ENCODE measurements around the gene CSH2. TPM values are rescaled to one million over a fixed set of nuclear protein-coding genes. Genes with fewer than 3 reads are reported as not detected.
A peak's percentile ranks its signal among the peaks of the same experiment; 100 is the strongest.

CSH2 gene
- total RNA-seq, 2 donors from 2014 or later, result not detected

- intact Hi-C loops (cut with DNase I), result loop anchor here (5.0 kb wide), 1 partner anchor 70 kb away; the partner anchor contains the start of genes CCDC47 and DDX42
- Histone ChIP-seq H3K27me3 (replicated peaks; ENCODE audit: insufficient read depth) (no peaks in the 10 kb centered on the region), H3K27ac (peak within 1 kb of the TSS; percentile 84 to 94), H3K9me3 (no peaks in the 10 kb centered on the region), H3K4me1 (replicated peaks) (peaks cover 34% of the 10 kb centered on the region), H3K36me3 (no peaks in the 10 kb centered on the region), H3K4me3 (peak within 1 kb of the TSS; percentile 76 to 92)
- TF ChIP-seq POLR2AphosphoS5 (IDR thresholded peaks at IDR 0.05) (peak; percentile 94), CTCF (IDR thresholded peaks at IDR 0.05) (peak in 2 of 4 experiments; percentile 15 to 27), POLR2A (IDR thresholded peaks at IDR 0.05) (peak; percentile 78)
- WGBS, result under 1% methylated on average over 73 of the region's 92 CpGs
- peak; percentile 98 for DNase-seq (ENCODE audit: low spot score)
Observed at GRCh38 chr17:63842540-63843386, 30.7 kb downstream of the CSH2 start, which contains the start of gene SMARCD2. SMARCD2 (minus strand) TSS chr17:63842685; CDS start chr17:63842674, 11 bp downstream.

GRCh38 chr17:63842173-63842539 is 31.3 kb downstream of the CSH2 start:
- intact Hi-C loops (cut with DNase I), result loop anchor here (5.0 kb wide), 1 partner anchor 70 kb away; the partner anchor contains the start of genes CCDC47 and DDX42
- WGBS, result under 1% methylated on average over 36 of the region's 36 CpGs
- Histone ChIP-seq H3K9me3 (no peaks in the 10 kb centered on the region), H3K36me3 (no peaks in the 10 kb centered on the region), H3K27me3 (replicated peaks; ENCODE audit: insufficient read depth) (no peaks in the 10 kb centered on the region), H3K4me1 (replicated peaks) (peaks cover 40% of the 10 kb centered on the region), H3K27ac (peak overlapping the region; percentile 84 to 94), H3K4me3 (peak overlapping the region; percentile 76 to 92)
- TF ChIP-seq CTCF (IDR thresholded peaks at IDR 0.05), result no peak
- no peak for TF ChIP-seq POLR2A (IDR thresholded peaks at IDR 0.05)
- no peak for TF ChIP-seq POLR2AphosphoS5 (IDR thresholded peaks at IDR 0.05)
- DNase-seq (ENCODE audit: low spot score), result peak; percentile 27

- peaks cover 40% of the 10 kb centered on the region for H3K4me1 ChIP-seq (replicated peaks)
- DNase-seq (ENCODE audit: low spot score), result peak; percentile 45
- peak overlapping the region; percentile 84 to 94 for H3K27ac ChIP-seq
- 2% methylated on average over 25 of the region's 26 CpGs for WGBS
- intact Hi-C loops (cut with DNase I), result loop anchor here (5.0 kb wide), 1 partner anchor 69 kb away; the partner anchor contains the start of genes CCDC47 and DDX42
- TF ChIP-seq POLR2A (IDR thresholded peaks at IDR 0.05) (no peak), CTCF (IDR thresholded peaks at IDR 0.05) (no peak), POLR2AphosphoS5 (IDR thresholded peaks at IDR 0.05) (no peak)
- H3K27me3 ChIP-seq (replicated peaks; ENCODE audit: insufficient read depth), result no peaks in the 10 kb centered on the region
- H3K9me3 ChIP-seq, result no peaks in the 10 kb centered on the region
- no peaks in the 10 kb centered on the region for H3K36me3 ChIP-seq
- H3K4me3 ChIP-seq, result peak overlapping the region; percentile 76 to 92
Observed at GRCh38 chr17:63841350-63842172, 31.9 kb downstream of the CSH2 start.

GRCh38 chr17:63840591-63841349 is 32.7 kb downstream of the CSH2 start:
- peak; percentile 16 for DNase-seq (ENCODE audit: low spot score)
- Histone ChIP-seq H3K9me3 (no peaks in the 10 kb centered on the region), H3K4me1 (replicated peaks) (peaks cover 40% of the 10 kb centered on the region), H3K27me3 (replicated peaks; ENCODE audit: insufficient read depth) (no peaks in the 10 kb centered on the region), H3K36me3 (peaks cover 0 to 3% of the 10 kb centered on the region in 2 donors), H3K4me3 (peak overlapping the region; percentile 76 to 92), H3K27ac (peak overlapping the region; percentile 84 to 94)
- 37% methylated on average over 4 of the region's 4 CpGs for WGBS
- intact Hi-C loops (cut with DNase I), result loop anchor here (5.0 kb wide), 1 partner anchor 68 kb away; the partner anchor contains the start of genes CCDC47 and DDX42
- TF ChIP-seq POLR2A (IDR thresholded peaks at IDR 0.05) (no peak), CTCF (IDR thresholded peaks at IDR 0.05) (no peak), POLR2AphosphoS5 (IDR thresholded peaks at IDR 0.05) (no peak)

Data from prostate gland (tissue), 2 donors.